ENCODE data around the gene SNW1. TPM values are rescaled to one million over a fixed set of nuclear protein-coding genes. Genes with fewer than 3 reads are reported as not detected.

Gene SNW1
- total RNA-seq, 1 experiment from 2014 or later = 92.1 TPM

GRCh38 chr14:77804592-77804991 is 43.6 kb upstream of the SNW1 start:
- ATAC-seq = peak; percentile 62
- H3K9me3 Mint-ChIP-seq = no peaks in the 10 kb centered on the region
- H3K27me3 Mint-ChIP-seq (ENCODE audit: low read depth) = no peaks in the 10 kb centered on the region
- H3K36me3 Mint-ChIP-seq = no peaks in the 10 kb centered on the region
- TF ChIP-seq GABPB1 (CRISPR knock-in tag; IDR thresholded peaks at IDR 0.05) (no peak), CTCF (IDR thresholded peaks at IDR 0.05) (peak; percentile 48; the same call in 1 of the 2 replicates)
- ChIA-PET POLR2A (no interaction called here), CTCF (interaction anchor here (0.6 to 0.8 kb wide), 2 partner anchors 37 to 44 kb away, joined by 4 read pairs; no protein-coding TSS in a partner anchor)
- no peak overlapping the region for H3K4me3 Mint-ChIP-seq
- DNase-seq (ENCODE audit: low spot score) = peak; percentile 69
- no peak overlapping the region for H3K27ac Mint-ChIP-seq
- H3K4me1 Mint-ChIP-seq = peaks cover 14% of the 10 kb centered on the region

GRCh38 chr14:77800814-77801213 is 39.9 kb upstream of the SNW1 start:
- no peaks in the 10 kb centered on the region for H3K36me3 Mint-ChIP-seq
- ChIA-PET POLR2A (no interaction called here), CTCF (interaction anchor here (1.1 to 1.5 kb wide), 4 partner anchors 9 to 40 kb away, joined by 3 to 13 read pairs (median 7); partner anchors contain the start of gene SNW1)
- no peaks in the 10 kb centered on the region for H3K27me3 Mint-ChIP-seq (ENCODE audit: low read depth)
- peak overlapping the region; percentile 81 for H3K4me3 Mint-ChIP-seq
- TF ChIP-seq ZBTB43 (CRISPR knock-in tag; IDR thresholded peaks at IDR 0.05) = no peak
- TF ChIP-seq ZMAT4 (CRISPR knock-in tag; IDR thresholded peaks at IDR 0.05) = no peak
- no peak for TF ChIP-seq MLX (CRISPR knock-in tag; IDR thresholded peaks at IDR 0.05)
- no peak for TF ChIP-seq JUN (CRISPR knock-in tag; IDR thresholded peaks at IDR 0.05)
- TF ChIP-seq NFATC4 (CRISPR knock-in tag; IDR thresholded peaks at IDR 0.05) = no peak
- DNase-seq (ENCODE audit: low spot score) (no peak), ATAC-seq (no peak)
- no peak overlapping the region for H3K27ac Mint-ChIP-seq
- no peaks in the 10 kb centered on the region for H3K9me3 Mint-ChIP-seq
- H3K4me1 Mint-ChIP-seq = peaks cover 14% of the 10 kb centered on the region

- ATAC-seq (peak; percentile 81), DNase-seq (ENCODE audit: low spot score) (peak; percentile 85)
- Mint-ChIP-seq H3K27me3 (ENCODE audit: low read depth) (no peaks in the 10 kb centered on the region), H3K4me1 (peaks cover 20% of the 10 kb centered on the region), H3K4me3 (peak within 1 kb of the TSS; percentile 81), H3K9me3 (no peaks in the 10 kb centered on the region), H3K36me3 (no peaks in the 10 kb centered on the region), H3K27ac (peak within 1 kb of the TSS; percentile 68)
- CTCF ChIA-PET = interaction anchor here (1.0 to 1.5 kb wide), 6 partner anchors 9 to 181 kb away, joined by 3 to 13 read pairs (median 4); partner anchors contain the start of gene SNW1
- POLR2A ChIA-PET = interaction anchor here (0.5 to 1.0 kb wide), 3 partner anchors 14 to 40 kb away, joined by 3 read pairs; no protein-coding TSS in a partner anchor
- TF ChIP-seq ZMAT4 (CRISPR knock-in tag; IDR thresholded peaks at IDR 0.05) (no peak), E2F1 (CRISPR knock-in tag; IDR thresholded peaks at IDR 0.05) (no peak), SP1 (CRISPR knock-in tag; conservative IDR thresholded peaks at IDR 0.05) (0 out of 2 replicates have a peak, but pooled peaks have one; percentile 18), ZBTB43 (CRISPR knock-in tag; IDR thresholded peaks at IDR 0.05) (no peak), IRF1 (CRISPR knock-in tag; IDR thresholded peaks at IDR 0.05) (peak; percentile 55; the same call in 1 of the 2 replicates), NR1H2 (CRISPR knock-in tag; IDR thresholded peaks at IDR 0.05) (no peak), ATF1 (CRISPR knock-in tag; IDR thresholded peaks at IDR 0.05) (peak; percentile 86; the same call in 1 of the 2 replicates), TEAD1 (CRISPR knock-in tag; IDR thresholded peaks at IDR 0.05) (no peak), MLX (CRISPR knock-in tag; IDR thresholded peaks at IDR 0.05) (peak; percentile 32; the same call in 1 of the 2 replicates), ZNF121 (CRISPR knock-in tag; IDR thresholded peaks at IDR 0.05) (peak; percentile 99), CREB1 (CRISPR knock-in tag; IDR thresholded peaks at IDR 0.05) (no peak), JUN (CRISPR knock-in tag; IDR thresholded peaks at IDR 0.05) (no peak), ETV6 (CRISPR knock-in tag; IDR thresholded peaks at IDR 0.05) (no peak), ERG (CRISPR knock-in tag; IDR thresholded peaks at IDR 0.05) (no peak), NFATC4 (CRISPR knock-in tag; IDR thresholded peaks at IDR 0.05) (no peak)
Observed at GRCh38 chr14:77799863-77800730, 39.1 kb upstream of the SNW1 start, which contains the start of gene ADCK1. ADCK1 (plus strand) TSS chr14:77800109; CDS start chr14:77818979, 18,870 bp downstream.
